ENCODE measurements around the gene VGF.
"Not testable (repeated sequence)": the region's sequence is repeated elsewhere in the genome, so short reads cannot be mapped to it uniquely, and the experiment has no call there.

VGF gene

GRCh38 chr7:101115215-101115614, 50.2 kb downstream of the VGF start:
- DNase-seq (ENCODE audit: low spot score) = no peak

GRCh38 chr7:101114492-101114891, 50.9 kb downstream of the VGF start:
- no peak for DNase-seq (ENCODE audit: low spot score)

- no peak for DNase-seq (ENCODE audit: low spot score)
Measured at GRCh38 chr7:101113836-101114235, 51.5 kb downstream of the VGF start.

- not testable (repeated sequence) for DNase-seq (ENCODE audit: low spot score)
Measured at GRCh38 chr7:101113140-101113539, 52.2 kb downstream of the VGF start.

Measured in CD4-positive, alpha-beta T cell treated with Interleukin-6 at 100 ng/mL for 8 hours (primary cell).